HL-60 (cell line): Measurements from ENCODE around the gene KCTD16.

Source experiments
- DNase-seq, 2 experiments: peaks; one replicate each; pipeline ENCODE4 v3.0.0-alpha.2; 2010 to 2020; ENCODE audit warnings: low read depth in 1 of 2, low spot score in 1 of 2
- H3K27ac ChIP-seq: fragments of 250-450 bp; sonication (Bioruptor Pico); replicated peaks from 2 replicates; pipeline ENCODE4 v1.5.1; 2020; ENCODE audit warnings: mild to moderate bottlenecking, moderate library complexity
- H3K27me3 ChIP-seq: fragments of 250-450 bp; sonication (Bioruptor Pico); 2 replicates; pipeline ENCODE4 v1.5.1; 2021; ENCODE audit warnings: mild to moderate bottlenecking, moderate library complexity; ENCODE audit not compliant: insufficient read depth, poor library complexity, severe bottlenecking
- H3K4me3 ChIP-seq: replicated peaks from 2 replicates; pipeline ENCODE4 v1.5.1; 2011; ENCODE audit warnings: mild to moderate bottlenecking, control low read depth, low read length; ENCODE audit not compliant: insufficient read depth
- CTCF ChIP-seq: IDR thresholded peaks from one replicate; pipeline ENCODE4 v1.5.1; 2011; ENCODE audit warnings: low read length, control low read depth, inconsistent platforms; ENCODE audit not compliant: insufficient read depth
- GABPA ChIP-seq: IDR thresholded peaks from 2 replicates; pipeline ENCODE4 v1.6.1; 2012; ENCODE audit warnings: low read depth
- POLR2AphosphoS5 ChIP-seq: IDR thresholded peaks from 2 replicates; pipeline ENCODE4 v1.6.1; 2012; ENCODE audit warnings: low read depth
- REST ChIP-seq: IDR thresholded peaks from 2 replicates; pipeline ENCODE4 v1.6.1; 2012; ENCODE audit warnings: low read depth; ENCODE audit not compliant: insufficient replicate concordance
- SPI1 ChIP-seq: IDR thresholded peaks from 2 replicates; pipeline ENCODE4 v1.6.1; 2012; ENCODE audit warnings: low read depth, mild to moderate bottlenecking, borderline replicate concordance

Gene KCTD16

DNA sequence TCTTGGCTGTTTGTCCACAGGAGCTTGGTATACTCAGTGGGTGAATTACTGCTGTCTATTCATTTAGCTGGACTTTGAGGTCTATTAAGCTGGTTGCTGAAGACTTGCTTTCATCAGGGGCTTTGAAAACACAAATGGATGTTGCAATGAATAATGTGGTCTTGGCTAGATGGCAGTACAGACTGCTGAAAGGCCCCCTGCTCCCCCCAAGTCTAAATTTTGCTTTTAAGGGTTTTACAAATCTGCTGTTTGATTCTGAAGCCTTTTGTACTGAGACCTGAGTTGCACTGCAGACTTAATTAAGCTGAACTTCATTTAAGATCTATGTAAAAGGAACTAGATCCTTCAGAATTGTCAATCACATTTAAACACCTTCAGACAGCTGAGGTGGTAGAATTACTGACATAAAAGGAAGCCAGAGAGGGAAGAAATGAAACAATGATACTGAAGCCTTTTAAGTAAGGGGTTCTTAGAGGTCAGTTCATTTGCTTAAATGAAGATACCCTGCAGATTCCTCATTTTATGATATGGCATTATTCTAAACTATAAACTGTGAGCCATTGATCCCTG, 37.3 kb downstream of the KCTD16 start:
- TF ChIP-seq SPI1 = no peak
- no peak for TF ChIP-seq CTCF
- TF ChIP-seq POLR2AphosphoS5 = no peak
- TF ChIP-seq GABPA = no peak
- TF ChIP-seq REST = no peak
- no peak overlapping the region for H3K27ac ChIP-seq
- peaks cover 28% of the 10 kb centered on the region for H3K27me3 ChIP-seq
- H3K4me3 ChIP-seq = no peak overlapping the region
- no peak for DNase-seq

DNA sequence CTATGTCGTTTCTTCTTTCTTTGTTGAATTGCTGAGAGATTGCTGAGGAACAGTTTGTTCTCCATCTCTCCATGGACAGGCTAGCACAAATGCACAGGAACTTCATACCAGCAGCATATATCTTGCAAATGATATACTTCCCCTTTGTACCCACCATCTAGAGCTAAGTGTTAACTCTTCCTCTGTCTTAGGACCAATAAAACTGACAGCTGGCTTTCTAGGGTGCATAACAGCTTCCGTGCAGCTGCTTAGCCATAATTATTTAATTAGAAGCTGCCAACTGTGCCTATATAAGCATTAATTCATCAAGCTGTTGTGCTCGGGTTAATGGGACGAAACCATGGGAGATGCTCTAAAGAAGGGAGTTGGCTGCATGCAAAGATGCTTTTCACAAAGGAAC, 38.7 kb downstream of the KCTD16 start:
- TF ChIP-seq SPI1 = no peak
- no peak for TF ChIP-seq CTCF
- TF ChIP-seq GABPA = no peak
- no peak for TF ChIP-seq POLR2AphosphoS5
- no peak for TF ChIP-seq REST
- H3K4me3 ChIP-seq = no peak overlapping the region
- no peak overlapping the region for H3K27ac ChIP-seq
- peaks cover 24% of the 10 kb centered on the region for H3K27me3 ChIP-seq
- no peak for DNase-seq

GRCh38 chr5:144210655-144211054, 40.0 kb downstream of the KCTD16 start:
- H3K27ac ChIP-seq = no peak overlapping the region
- H3K27me3 ChIP-seq = peaks cover 11% of the 10 kb centered on the region
- no peak for DNase-seq
- no peak for TF ChIP-seq GABPA
- TF ChIP-seq CTCF = no peak
- TF ChIP-seq SPI1 = no peak
- no peak for TF ChIP-seq POLR2AphosphoS5
- no peak for TF ChIP-seq REST
- no peak overlapping the region for H3K4me3 ChIP-seq
